OCI-LY3 (cell line): ENCODE data around the gene HSPD1.
"Not testable (repeated sequence)": the region's sequence is repeated elsewhere in the genome, so short reads cannot be mapped to it uniquely, and the experiment has no call there.

Experiments
- H2AFZ ChIP-seq: fragments of 200-600, 300-600 bp; shearing (Covaris generic); 2 replicates; pipeline ENCODE4 v1.6.0; 2014; ENCODE audit warnings: antibody characterized with exemption, low read depth, low read length
- H3K27ac ChIP-seq: fragments of 200-600, 300-600 bp; sonication (generic); 2 replicates; pipeline ENCODE4 v1.5.1; 2014; ENCODE audit warnings: mild to moderate bottlenecking, low read length, moderate library complexity, mixed read lengths
- H3K27me3 ChIP-seq: fragments of 200-600, 300-600 bp; sonication (generic); 2 replicates; pipeline ENCODE4 v1.6.1; 2014; ENCODE audit warnings: low read depth, low read length, mixed read lengths
- H3K36me3 ChIP-seq: fragments of 200-600, 300-600 bp; sonication (generic); replicated peaks from 2 replicates; pipeline ENCODE3; 2014; ENCODE audit warnings: low read depth, low read length, mixed read lengths
- H3K4me1 ChIP-seq: fragments of 300-600, 200-600 bp; sonication (generic); 2 replicates; pipeline ENCODE4 v1.6.1; 2014; ENCODE audit warnings: low read length, mixed read lengths
- H3K4me2 ChIP-seq: fragments of 200-600, 300-600 bp; sonication (generic); 2 replicates; pipeline ENCODE4 v1.6.1; 2014; ENCODE audit warnings: low read length, mixed read lengths
- H3K4me3 ChIP-seq: fragments of 300-600, 200-600 bp; sonication (generic); 2 replicates; pipeline ENCODE4 v1.5.1; 2014; ENCODE audit warnings: antibody characterized with exemption, mild to moderate bottlenecking, low read length, moderate library complexity
- H3K79me2 ChIP-seq: fragments of 300-600, 200-600 bp; shearing (Covaris generic); 2 replicates; pipeline ENCODE4 v1.6.1; 2014; ENCODE audit warnings: mild to moderate bottlenecking, low read length, mixed read lengths
- H3K9ac ChIP-seq: fragments of 300-600, 200-600 bp; shearing (Covaris generic); 2 replicates; pipeline ENCODE4 v1.6.0; 2014; ENCODE audit warnings: mild to moderate bottlenecking, low read length, moderate library complexity
- H3K9me3 ChIP-seq: fragments of 200-600, 300-600 bp; shearing (Covaris generic); 2 replicates; pipeline ENCODE4 v1.6.1; 2014; ENCODE audit warnings: low read length, mixed read lengths; ENCODE audit not compliant: insufficient read depth
- H4K20me1 ChIP-seq: fragments of 200-600, 300-600 bp; sonication (generic); 2 replicates; pipeline ENCODE4 v1.6.1; 2016; ENCODE audit warnings: low read length, mixed read lengths; ENCODE audit not compliant: insufficient read depth
- CTCF ChIP-seq: fragments of 200-600, 300-600 bp; sonication (generic); IDR thresholded peaks from 2 replicates; pipeline ENCODE4 v1.5.1; 2014; ENCODE audit warnings: antibody characterized with exemption, low read length, low read depth
- EZH2phosphoT487 ChIP-seq: fragments of 200-600 bp; shearing (Covaris generic); IDR thresholded peaks from 2 replicates; pipeline ENCODE4 v1.6.1; 2018; ENCODE audit warnings: antibody characterized with exemption, mixed run types, low read depth

Gene HSPD1

DNA sequence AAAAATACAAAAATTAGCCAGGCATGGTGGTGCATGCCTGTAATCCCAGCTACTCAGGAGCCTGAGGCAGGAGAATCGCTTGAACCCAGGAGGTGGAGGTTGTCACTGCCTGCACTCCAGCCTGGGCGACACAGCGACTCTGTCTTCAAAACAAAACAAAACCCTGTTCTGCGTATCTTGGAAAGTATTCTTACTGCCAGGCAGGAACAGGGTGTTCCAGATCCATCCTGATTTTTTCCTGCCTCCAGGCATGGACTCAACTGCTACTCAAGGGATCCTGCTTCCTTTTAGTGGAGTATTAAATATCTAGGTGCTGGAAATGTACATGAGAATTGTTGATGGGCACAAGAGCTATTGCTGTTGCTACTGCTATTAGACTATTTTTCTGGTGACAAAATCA, 12.3 kb downstream of the HSPD1 start:
- Histone ChIP-seq H3K36me3 (peaks cover 81% of the 10 kb centered on the region), H3K4me1 (no peaks in the 10 kb centered on the region), H3K9me3 (no peaks in the 10 kb centered on the region), H4K20me1 (no peaks in the 10 kb centered on the region), H3K79me2 (peaks cover 19% of the 10 kb centered on the region), H3K4me3 (no peak overlapping the region), H3K27ac (no peak overlapping the region), H3K27me3 (no peaks in the 10 kb centered on the region), H2AFZ (no peak overlapping the region), H3K4me2 (no peak overlapping the region), H3K9ac (no peak overlapping the region)
- no peak for TF ChIP-seq CTCF
- TF ChIP-seq EZH2phosphoT487, result no peak

DNA sequence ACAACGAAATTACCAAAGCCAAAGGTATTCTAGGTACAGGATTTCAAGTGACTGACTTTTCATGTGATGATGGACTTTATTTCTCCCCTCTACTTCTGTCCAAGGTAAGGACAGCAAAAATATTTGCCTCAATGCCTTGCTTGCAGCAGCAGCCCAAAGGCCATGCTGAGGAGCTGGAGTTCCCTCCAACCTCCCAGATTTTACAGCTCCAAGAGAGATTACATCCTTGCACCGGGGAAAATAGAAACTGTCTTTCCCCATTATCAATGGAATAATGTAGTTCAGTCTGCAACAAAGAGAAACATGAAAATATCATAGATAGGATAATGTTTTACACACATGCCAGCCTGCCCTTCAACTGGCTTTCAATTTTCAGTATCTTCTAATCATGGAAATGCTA, 13.5 kb downstream of the HSPD1 start:
- no peaks in the 10 kb centered on the region for H3K9me3 ChIP-seq
- no peak overlapping the region for H3K9ac ChIP-seq
- no peak overlapping the region for H3K4me2 ChIP-seq
- no peak overlapping the region for H3K27ac ChIP-seq
- H3K4me3 ChIP-seq, result no peak overlapping the region
- no peaks in the 10 kb centered on the region for H4K20me1 ChIP-seq
- no peak overlapping the region for H2AFZ ChIP-seq
- H3K4me1 ChIP-seq, result no peaks in the 10 kb centered on the region
- TF ChIP-seq CTCF (no peak), EZH2phosphoT487 (no peak)
- no peaks in the 10 kb centered on the region for H3K27me3 ChIP-seq
- 0 out of 2 replicates have a peak, but pooled peaks cover 8% of the 10 kb centered on the region for H3K79me2 ChIP-seq
- peaks cover 73% of the 10 kb centered on the region for H3K36me3 ChIP-seq

DNA sequence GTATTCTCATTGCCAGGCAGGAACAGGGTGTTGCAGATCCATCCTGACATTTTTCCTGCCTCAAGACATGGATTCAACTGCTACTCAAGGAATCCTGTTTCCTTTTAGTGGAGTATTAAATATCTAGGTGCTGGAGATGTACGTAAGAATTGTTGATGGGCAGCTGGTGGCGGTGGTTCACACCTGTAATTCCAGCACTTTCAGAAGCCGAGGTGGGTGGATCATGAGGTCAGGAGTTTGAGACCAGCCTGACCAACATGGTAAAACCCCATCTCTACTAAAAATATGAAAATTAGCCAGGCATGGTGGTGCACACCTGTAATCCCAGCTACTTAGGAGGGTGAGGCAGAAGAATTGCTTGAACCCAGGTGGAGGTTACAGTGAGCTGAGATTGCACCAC, 15.4 kb downstream of the HSPD1 start:
- not testable (repeated sequence) for H3K27ac ChIP-seq, H4K20me1 ChIP-seq, H3K9me3 ChIP-seq, H3K4me2 ChIP-seq, H3K9ac ChIP-seq, H3K27me3 ChIP-seq, H2AFZ ChIP-seq, H3K4me3 ChIP-seq, H3K79me2 ChIP-seq, H3K4me1 ChIP-seq
- H3K36me3 ChIP-seq, result peaks cover 56% of the 10 kb centered on the region

DNA sequence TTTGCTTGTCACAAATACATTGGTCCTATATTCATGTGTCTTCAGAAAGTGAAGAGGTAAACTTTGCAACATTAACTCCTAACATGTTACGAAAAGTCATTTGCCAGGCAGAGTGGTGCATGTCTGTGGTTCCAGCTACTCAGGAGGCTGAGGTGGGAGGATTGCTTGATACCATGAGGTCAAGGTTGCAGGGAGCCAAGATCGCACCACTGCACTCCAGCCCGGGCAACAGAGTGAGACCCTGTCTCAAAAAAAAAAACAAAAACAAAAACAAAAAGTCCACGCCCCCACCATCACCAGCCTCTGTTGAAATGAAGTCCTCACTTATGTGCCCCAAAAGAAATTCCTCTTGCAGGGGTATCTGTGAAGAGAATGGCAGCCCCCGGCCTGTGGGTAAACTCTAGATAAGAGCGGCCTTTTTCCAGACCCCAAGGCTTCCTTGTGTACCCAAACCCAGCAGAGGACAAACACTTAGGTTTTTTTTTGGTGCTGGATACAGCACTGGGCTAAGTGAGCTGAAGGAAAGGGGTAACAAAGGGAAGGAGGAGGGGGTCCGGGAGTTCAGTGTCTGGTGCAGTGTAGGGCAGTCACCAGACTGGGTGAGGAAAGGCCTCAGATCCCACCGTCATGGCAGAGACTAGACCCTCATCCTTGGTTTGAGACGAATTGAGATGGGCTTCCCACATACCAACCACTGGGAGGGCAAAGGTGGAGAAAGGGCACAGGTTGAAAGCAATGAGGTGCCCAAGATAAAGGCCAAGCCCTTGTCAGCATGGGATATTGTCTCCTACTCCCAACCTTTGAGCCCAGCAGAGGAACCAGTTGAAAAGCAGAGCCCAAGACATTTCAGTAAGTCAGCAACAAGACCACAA, 19.2 kb downstream of the HSPD1 start:
- Histone ChIP-seq H3K79me2 (no peaks in the 10 kb centered on the region), H4K20me1 (no peaks in the 10 kb centered on the region), H3K9ac (no peak overlapping the region), H3K27ac (no peak overlapping the region), H3K36me3 (peaks cover 28% of the 10 kb centered on the region), H2AFZ (no peak overlapping the region), H3K27me3 (no peaks in the 10 kb centered on the region), H3K4me3 (no peak overlapping the region), H3K4me2 (no peak overlapping the region), H3K9me3 (no peaks in the 10 kb centered on the region), H3K4me1 (peaks cover 3% of the 10 kb centered on the region; the same call in 1 of the 2 replicates)
- no peak for TF ChIP-seq EZH2phosphoT487
- no peak for TF ChIP-seq CTCF
